ENCODE results near the gene KRT4. TPM values are rescaled to one million over a fixed set of nuclear protein-coding genes. Genes with fewer than 3 reads are reported as not detected.

Gene KRT4
- total RNA-seq, 1 experiment from 2014 or later = not detected

DNA sequence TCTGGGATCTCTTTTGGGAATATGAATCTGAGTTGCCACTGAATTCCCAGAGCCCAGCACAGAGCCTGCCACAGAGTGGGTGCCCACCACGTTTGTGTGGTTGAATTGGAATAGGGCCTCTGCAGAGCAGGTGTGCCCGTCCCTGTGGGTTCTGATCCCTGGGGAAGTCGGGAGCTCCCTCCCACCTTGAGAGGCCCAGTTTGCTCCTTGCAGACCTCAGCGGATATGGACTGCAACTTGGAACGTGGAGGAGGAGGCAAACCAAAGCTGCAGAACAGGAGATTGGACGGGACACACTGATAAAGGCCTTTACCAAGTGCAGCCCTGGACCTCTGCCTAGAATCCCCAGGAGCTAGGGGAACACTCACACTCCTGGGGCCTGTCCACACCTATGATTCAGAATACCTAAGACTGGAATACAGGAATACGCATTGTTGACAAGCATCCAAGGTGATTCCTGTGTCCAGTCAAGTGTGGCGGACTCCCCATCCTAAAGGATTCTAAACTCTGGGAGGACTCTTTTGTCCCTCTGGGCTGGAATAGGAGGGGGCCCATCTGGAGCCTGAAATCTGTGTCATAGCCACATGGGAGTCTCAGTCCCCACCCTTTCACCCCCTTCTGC is 39.2 kb downstream of the KRT4 start:
- Mint-ChIP-seq H3K27ac (no peak overlapping the region), H3K27me3 (ENCODE audit: low read depth) (peaks cover 12% of the 10 kb centered on the region), H3K9me3 (no peaks in the 10 kb centered on the region; a peak in 1 of 5 replicates), H3K4me3 (no peak overlapping the region), H3K36me3 (ENCODE audit: insufficient read depth in 1 of 3, low read depth in 3 of 3) (no peaks in the 10 kb centered on the region), H3K4me1 (no peaks in the 10 kb centered on the region)
- Histone ChIP-seq H3K79me1 (ENCODE audit: insufficient read depth, low read depth, low read length, poor library complexity, severe bottlenecking) (no peaks in the 10 kb centered on the region), H2BK20ac (ENCODE audit: low read depth, low read length, poor library complexity, severe bottlenecking) (no peak overlapping the region), H3K14ac (ENCODE audit: insufficient read depth, low read length) (no peak overlapping the region; the same call in 1 of the 2 replicates), H2BK120ac (ENCODE audit: low read depth, low read length, poor library complexity, severe bottlenecking) (no peak overlapping the region), H3K4me1 (ENCODE audit: insufficient read depth, low read length) (no peaks in the 10 kb centered on the region), H2BK15ac (ENCODE audit: low read depth, low read length) (no peak overlapping the region), H3K4me2 (ENCODE audit: insufficient read depth, insufficient read length, low read length) (no peak overlapping the region), H4K20me1 (ENCODE audit: control insufficient read depth, insufficient read depth, insufficient read length) (no peaks in the 10 kb centered on the region), H3K9me3 (ENCODE audit: control insufficient read depth, low read depth, low read length) (no peaks in the 10 kb centered on the region), H2BK5ac (ENCODE audit: insufficient read length, low read length) (no peak overlapping the region), H3K56ac (ENCODE audit: insufficient read length, low read depth, low read length) (no peak overlapping the region), H3K18ac (ENCODE audit: insufficient read length, low read depth, low read length) (no peak overlapping the region), H3K9ac (ENCODE audit: extremely low read depth, insufficient read length, low read length) (no peak overlapping the region), H3K23ac (ENCODE audit: insufficient read length, low read depth, low read length) (no peak overlapping the region), H4K5ac (ENCODE audit: insufficient read length, low read depth, low read length) (no peak overlapping the region), H2AK5ac (ENCODE audit: insufficient read length, low read length) (no peak overlapping the region), H2AFZ (ENCODE audit: low read length) (no peak overlapping the region), H3K4ac (ENCODE audit: low read depth, low read length) (no peak overlapping the region), H4K8ac (replicated peaks; ENCODE audit: insufficient read length, low read depth, low read length) (no peak overlapping the region), H3K23me2 (ENCODE audit: insufficient read length, low read depth, low read length, poor library complexity, severe bottlenecking) (no peaks in the 10 kb centered on the region), H3K27me3 (ENCODE audit: insufficient read depth, low read length) (no peaks in the 10 kb centered on the region), H4K91ac (ENCODE audit: insufficient read length, low read depth, low read length) (no peak overlapping the region), H3K79me2 (ENCODE audit: insufficient read depth, low read length) (no peaks in the 10 kb centered on the region), H2BK12ac (ENCODE audit: insufficient read length, low read depth, low read length) (no peak overlapping the region), H3T11ph (ENCODE audit: low read length) (no peak overlapping the region), H3K27ac (ENCODE audit: insufficient read length, low read depth, low read length) (no peak overlapping the region)
- TF ChIP-seq, protein P1, sequence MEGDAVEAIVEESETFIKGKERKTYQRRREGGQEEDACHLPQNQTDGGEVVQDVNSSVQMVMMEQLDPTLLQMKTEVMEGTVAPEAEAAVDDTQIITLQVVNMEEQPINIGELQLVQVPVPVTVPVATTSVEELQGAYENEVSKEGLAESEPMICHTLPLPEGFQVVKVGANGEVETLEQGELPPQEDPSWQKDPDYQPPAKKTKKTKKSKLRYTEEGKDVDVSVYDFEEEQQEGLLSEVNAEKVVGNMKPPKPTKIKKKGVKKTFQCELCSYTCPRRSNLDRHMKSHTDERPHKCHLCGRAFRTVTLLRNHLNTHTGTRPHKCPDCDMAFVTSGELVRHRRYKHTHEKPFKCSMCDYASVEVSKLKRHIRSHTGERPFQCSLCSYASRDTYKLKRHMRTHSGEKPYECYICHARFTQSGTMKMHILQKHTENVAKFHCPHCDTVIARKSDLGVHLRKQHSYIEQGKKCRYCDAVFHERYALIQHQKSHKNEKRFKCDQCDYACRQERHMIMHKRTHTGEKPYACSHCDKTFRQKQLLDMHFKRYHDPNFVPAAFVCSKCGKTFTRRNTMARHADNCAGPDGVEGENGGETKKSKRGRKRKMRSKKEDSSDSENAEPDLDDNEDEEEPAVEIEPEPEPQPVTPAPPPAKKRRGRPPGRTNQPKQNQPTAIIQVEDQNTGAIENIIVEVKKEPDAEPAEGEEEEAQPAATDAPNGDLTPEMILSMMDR (conservative IDR thresholded peaks at IDR 0.05) = no peak
- WGBS (ENCODE audit: extremely low coverage, insufficient read length, low lambda C conversion rate) = no CpG with 5 or more reads among the region's 8 CpGs
- no peak for DNase-seq

Data from H9 (cell line).